ENCODE measurements around the gene HADHB. TPM values are rescaled to one million over a fixed set of nuclear protein-coding genes. Genes with fewer than 3 reads are reported as not detected.

Gene HADHB
- total RNA-seq, 1 experiment from 2014 or later: 41.3 TPM

GRCh38 chr2:26215833-26216232 lies 28.9 kb upstream of the HADHB start:
- H2AK5ac ChIP-seq (ENCODE audit: insufficient read length, low read length): no peak overlapping the region
- no peak overlapping the region for H3K14ac ChIP-seq (ENCODE audit: insufficient read depth, low read length)
- H3K18ac ChIP-seq (ENCODE audit: insufficient read length, low read depth, low read length): no peak overlapping the region
- H3K4me1 Mint-ChIP-seq: no peaks in the 10 kb centered on the region
- no peak overlapping the region for H4K8ac ChIP-seq (replicated peaks; ENCODE audit: insufficient read length, low read depth, low read length)
- no peak overlapping the region for H2BK120ac ChIP-seq (ENCODE audit: low read depth, low read length, poor library complexity, severe bottlenecking)
- WGBS (ENCODE audit: extremely low coverage, insufficient read length, low lambda C conversion rate): no CpG with 5 or more reads among the region's 1 CpG
- no peak overlapping the region for H3K27ac ChIP-seq (ENCODE audit: insufficient read length, low read depth, low read length)
- H2BK12ac ChIP-seq (ENCODE audit: insufficient read length, low read depth, low read length): no peak overlapping the region
- no peaks in the 10 kb centered on the region for H3K79me2 ChIP-seq (ENCODE audit: insufficient read depth, low read length)
- no peak overlapping the region for H3T11ph ChIP-seq (ENCODE audit: low read length)
- no peak for TF ChIP-seq CTCF (conservative IDR thresholded peaks at IDR 0.05)
- H4K91ac ChIP-seq (ENCODE audit: insufficient read length, low read depth, low read length): no peak overlapping the region
- H3K4me1 ChIP-seq (ENCODE audit: insufficient read depth, low read length): no peaks in the 10 kb centered on the region
- no peak overlapping the region for H3K56ac ChIP-seq (ENCODE audit: insufficient read length, low read depth, low read length)
- H2BK15ac ChIP-seq (ENCODE audit: low read depth, low read length): no peak overlapping the region
- no peak overlapping the region for H3K4me3 Mint-ChIP-seq
- H3K23ac ChIP-seq (ENCODE audit: insufficient read length, low read depth, low read length): no peak overlapping the region
- H3K9me3 ChIP-seq (ENCODE audit: control insufficient read depth, low read depth, low read length): no peaks in the 10 kb centered on the region
- no peak overlapping the region for H2BK20ac ChIP-seq (ENCODE audit: low read depth, low read length, poor library complexity, severe bottlenecking)
- no peak overlapping the region for H3K9ac ChIP-seq (ENCODE audit: extremely low read depth, insufficient read length, low read length)
- no peaks in the 10 kb centered on the region for H3K23me2 ChIP-seq (ENCODE audit: insufficient read length, low read depth, low read length, poor library complexity, severe bottlenecking)
- H3K79me1 ChIP-seq (ENCODE audit: insufficient read depth, low read depth, low read length, poor library complexity, severe bottlenecking): peaks cover 6% of the 10 kb centered on the region
- no peaks in the 10 kb centered on the region for H3K27me3 Mint-ChIP-seq (ENCODE audit: low read depth)
- H4K20me1 ChIP-seq (ENCODE audit: control insufficient read depth, insufficient read depth, insufficient read length): no peaks in the 10 kb centered on the region
- no peak overlapping the region for H4K5ac ChIP-seq (ENCODE audit: insufficient read length, low read depth, low read length)
- H3K27ac Mint-ChIP-seq: no peak overlapping the region
- H3K9me3 Mint-ChIP-seq: no peaks in the 10 kb centered on the region
- H3K4ac ChIP-seq (ENCODE audit: low read depth, low read length): no peak overlapping the region
- H2AFZ ChIP-seq (ENCODE audit: low read length): no peak overlapping the region
- no peak for DNase-seq
- peaks cover 9 to 61% (median 42%) of the 10 kb centered on the region in 3 experiments; a peak in 6 of 7 replicates for H3K36me3 Mint-ChIP-seq (ENCODE audit: insufficient read depth in 1 of 3, low read depth in 3 of 3)
- H2BK5ac ChIP-seq (ENCODE audit: insufficient read length, low read length): no peak overlapping the region
- H3K27me3 ChIP-seq (ENCODE audit: insufficient read depth, low read length): no peaks in the 10 kb centered on the region
- H3K4me2 ChIP-seq (ENCODE audit: insufficient read depth, insufficient read length, low read length): no peak overlapping the region

Measured in H9 (cell line).